ENCODE data around the gene LRFN3. TPM values are rescaled to one million over a fixed set of nuclear protein-coding genes. Genes with fewer than 3 reads are reported as not detected.
"Not testable (repeated sequence)": the region's sequence is repeated elsewhere in the genome, so short reads cannot be mapped to it uniquely, and the experiment has no call there.

Gene LRFN3
- total and polyA plus RNA-seq, 2 donors: 0.47 to 1.6 TPM

DNA sequence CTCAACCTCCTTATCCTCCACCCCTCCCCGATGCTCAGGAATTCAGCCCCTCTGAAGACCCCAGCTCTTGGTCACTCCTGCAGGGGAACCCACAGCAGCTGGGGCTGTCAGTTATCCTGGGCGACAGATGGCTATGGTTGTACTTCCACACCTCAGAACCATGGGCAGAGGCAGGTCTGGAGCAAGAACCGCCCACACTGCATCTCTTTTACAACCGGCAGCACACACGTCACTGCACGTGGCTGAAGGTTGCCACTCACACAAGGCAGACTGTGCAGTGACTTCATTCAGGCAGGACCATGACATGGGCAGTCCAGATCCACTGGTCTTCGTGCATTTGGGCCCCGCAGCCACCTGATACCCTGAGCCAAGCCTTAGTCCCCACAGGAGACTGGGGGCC lies 37.3 kb downstream of the LRFN3 start:
- Histone ChIP-seq H3K27ac (ENCODE audit: low read depth in 1 of 2, low read length in 1 of 2) (no peak overlapping the region), H3K27me3 (ENCODE audit: control insufficient read depth in 2 of 2, insufficient read depth in 1 of 2, low read length in 1 of 2) (peaks cover 0 to 3% of the 10 kb centered on the region in 2 donors), H3K4me3 (ENCODE audit: low read length in 2 of 2) (no peak overlapping the region), H3K9me3 (ENCODE audit: control insufficient read depth in 2 of 2, insufficient read depth in 1 of 2, low read length in 1 of 2) (no peaks in the 10 kb centered on the region), H3K36me3 (ENCODE audit: control insufficient read depth in 2 of 2, insufficient read depth in 2 of 2, low read length in 1 of 2) (no peaks in the 10 kb centered on the region), H3K4me1 (ENCODE audit: control insufficient read depth in 2 of 2, insufficient read depth in 2 of 2, low read length in 2 of 2) (peaks cover 0 to 3% of the 10 kb centered on the region in 2 donors)
- 45% methylated on average over 8 of the region's 8 CpGs for WGBS
- no peak for DNase-seq (ENCODE audit: low read depth in 6 of 9, low spot score in 9 of 9)

DNA sequence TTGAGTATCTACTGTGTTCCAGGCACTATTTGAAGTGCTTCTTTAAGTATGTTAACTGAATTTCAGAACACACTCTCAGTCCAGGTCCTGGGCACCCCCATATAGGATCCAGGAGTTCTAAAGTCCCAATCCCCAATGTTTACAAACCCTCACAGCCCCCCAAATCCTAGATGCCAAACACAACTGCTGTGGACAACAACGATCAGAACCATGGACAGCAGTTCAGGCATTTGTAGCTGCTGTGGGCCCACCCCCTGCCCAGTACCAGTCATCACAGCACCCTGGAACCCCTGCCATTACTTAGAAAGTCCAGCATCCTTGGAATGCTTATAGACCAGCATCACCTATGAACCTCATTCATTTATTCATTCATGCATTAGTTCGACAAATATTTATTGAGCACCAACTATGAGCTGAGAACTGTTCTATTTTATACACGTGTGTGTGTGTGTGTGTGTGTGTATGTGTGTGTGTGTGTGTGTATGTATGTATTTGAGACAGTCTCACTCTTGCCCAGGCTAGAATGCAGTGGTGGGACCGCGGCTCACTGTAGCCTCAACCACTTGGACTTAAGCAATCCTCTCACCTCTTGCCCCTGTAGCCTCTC lies 39.5 kb downstream of the LRFN3 start:
- H3K9me3 ChIP-seq (ENCODE audit: control insufficient read depth in 2 of 2, insufficient read depth in 1 of 2, low read length in 1 of 2): no peaks in the 10 kb centered on the region
- peak in 2 of 9 donors; percentile 43 to 50 for DNase-seq (ENCODE audit: low read depth in 6 of 9, low spot score in 9 of 9)
- H3K4me1 ChIP-seq (ENCODE audit: control insufficient read depth in 2 of 2, insufficient read depth in 2 of 2, low read length in 2 of 2): no peaks in the 10 kb centered on the region
- H3K4me3 ChIP-seq (ENCODE audit: low read length in 2 of 2): no peak overlapping the region
- H3K27ac ChIP-seq (ENCODE audit: low read depth in 1 of 2, low read length in 1 of 2): no peak overlapping the region
- H3K36me3 ChIP-seq (ENCODE audit: control insufficient read depth in 2 of 2, insufficient read depth in 2 of 2, low read length in 1 of 2): no peaks in the 10 kb centered on the region
- WGBS: 35% methylated on average over 5 of the region's 5 CpGs
- H3K27me3 ChIP-seq (ENCODE audit: control insufficient read depth in 2 of 2, insufficient read depth in 1 of 2, low read length in 1 of 2): peaks cover 0 to 7% of the 10 kb centered on the region in 2 donors

GRCh38 chr19:35977446-35978222 lies 41.5 kb downstream of the LRFN3 start:
- peaks cover 0 to 7% of the 10 kb centered on the region in 2 donors for H3K27me3 ChIP-seq (ENCODE audit: control insufficient read depth in 2 of 2, insufficient read depth in 1 of 2, low read length in 1 of 2)
- no peaks in the 10 kb centered on the region for H3K36me3 ChIP-seq (ENCODE audit: control insufficient read depth in 2 of 2, insufficient read depth in 2 of 2, low read length in 1 of 2)
- no peak overlapping the region for H3K27ac ChIP-seq (ENCODE audit: low read depth in 1 of 2, low read length in 1 of 2)
- no peak overlapping the region for H3K4me3 ChIP-seq (ENCODE audit: low read length in 2 of 2)
- WGBS: 56% methylated on average over 14 of the region's 14 CpGs
- no peaks in the 10 kb centered on the region for H3K4me1 ChIP-seq (ENCODE audit: control insufficient read depth in 2 of 2, insufficient read depth in 2 of 2, low read length in 2 of 2)
- H3K9me3 ChIP-seq (ENCODE audit: control insufficient read depth in 2 of 2, insufficient read depth in 1 of 2, low read length in 1 of 2): no peaks in the 10 kb centered on the region
- DNase-seq (ENCODE audit: low read depth in 6 of 9, low spot score in 9 of 9): peak in 1 of 9 donors; percentile 31

- Histone ChIP-seq H3K4me1 (ENCODE audit: control insufficient read depth in 2 of 2, insufficient read depth in 2 of 2, low read length in 2 of 2) (no peaks in the 10 kb centered on the region), H3K36me3 (ENCODE audit: control insufficient read depth in 2 of 2, insufficient read depth in 2 of 2, low read length in 1 of 2) (no peaks in the 10 kb centered on the region), H3K27ac (ENCODE audit: low read depth in 1 of 2, low read length in 1 of 2) (no peak overlapping the region), H3K4me3 (ENCODE audit: low read length in 2 of 2) (no peak overlapping the region), H3K9me3 (ENCODE audit: control insufficient read depth in 2 of 2, insufficient read depth in 1 of 2, low read length in 1 of 2) (no peaks in the 10 kb centered on the region), H3K27me3 (ENCODE audit: control insufficient read depth in 2 of 2, insufficient read depth in 1 of 2, low read length in 1 of 2) (peaks cover 0 to 7% of the 10 kb centered on the region in 2 donors)
- DNase-seq (ENCODE audit: low read depth in 6 of 9, low spot score in 9 of 9): no peak
- 52% methylated on average over 5 of the region's 5 CpGs for WGBS
Observed at GRCh38 chr19:35978271-35978670, 42.1 kb downstream of the LRFN3 start.

DNA sequence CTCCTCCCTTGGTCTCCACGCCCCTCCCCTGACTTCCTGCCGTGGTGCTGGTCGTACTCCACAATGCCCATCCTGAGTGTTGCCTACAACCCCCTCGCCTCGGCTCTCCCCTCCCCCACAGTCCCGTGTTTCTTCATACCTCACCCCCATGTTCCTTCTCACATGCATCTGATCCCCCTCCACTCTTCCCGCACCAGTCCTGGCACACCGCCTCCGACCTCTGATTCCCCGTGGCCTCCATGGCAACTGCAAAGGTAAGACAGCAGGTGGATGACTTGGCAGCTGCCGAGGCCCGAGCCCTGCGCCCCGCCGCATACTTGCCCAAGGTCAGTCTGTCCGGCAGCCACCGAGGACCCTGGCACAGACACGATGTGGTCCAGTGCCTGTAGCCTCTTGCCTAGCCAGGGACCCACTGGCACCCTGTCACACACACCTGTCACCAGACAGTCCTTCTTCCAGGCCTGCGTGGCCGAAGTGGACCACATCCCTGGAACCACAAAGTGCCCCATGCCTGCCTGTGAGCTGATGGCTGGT lies 42.7 kb downstream of the LRFN3 start:
- Histone ChIP-seq H3K4me3 (ENCODE audit: low read length in 2 of 2) (no peak overlapping the region), H3K9me3 (ENCODE audit: control insufficient read depth in 2 of 2, insufficient read depth in 1 of 2, low read length in 1 of 2) (no peaks in the 10 kb centered on the region), H3K36me3 (ENCODE audit: control insufficient read depth in 2 of 2, insufficient read depth in 2 of 2, low read length in 1 of 2) (no peaks in the 10 kb centered on the region), H3K27ac (ENCODE audit: low read depth in 1 of 2, low read length in 1 of 2) (no peak overlapping the region), H3K4me1 (ENCODE audit: control insufficient read depth in 2 of 2, insufficient read depth in 2 of 2, low read length in 2 of 2) (no peaks in the 10 kb centered on the region), H3K27me3 (ENCODE audit: control insufficient read depth in 2 of 2, insufficient read depth in 1 of 2, low read length in 1 of 2) (peaks cover 0 to 10% of the 10 kb centered on the region in 2 donors)
- DNase-seq (ENCODE audit: low read depth in 6 of 9, low spot score in 9 of 9): no peak
- WGBS: 69% methylated on average over 20 of the region's 20 CpGs

GRCh38 chr19:35980997-35981396 lies 44.8 kb downstream of the LRFN3 start:
- DNase-seq (ENCODE audit: low read depth in 6 of 9, low spot score in 9 of 9); H3K9me3 ChIP-seq (ENCODE audit: control insufficient read depth in 2 of 2, insufficient read depth in 1 of 2, low read length in 1 of 2); H3K36me3 ChIP-seq (ENCODE audit: control insufficient read depth in 2 of 2, insufficient read depth in 2 of 2, low read length in 1 of 2); H3K27ac ChIP-seq (ENCODE audit: low read depth in 1 of 2, low read length in 1 of 2); H3K4me3 ChIP-seq (ENCODE audit: low read length in 2 of 2); H3K4me1 ChIP-seq (ENCODE audit: control insufficient read depth in 2 of 2, insufficient read depth in 2 of 2, low read length in 2 of 2): not testable (repeated sequence)
- peaks cover 0 to 29% of the 10 kb centered on the region in 2 donors for H3K27me3 ChIP-seq (ENCODE audit: control insufficient read depth in 2 of 2, insufficient read depth in 1 of 2, low read length in 1 of 2)
- 90% methylated on average over 4 of the region's 4 CpGs for WGBS

DNA sequence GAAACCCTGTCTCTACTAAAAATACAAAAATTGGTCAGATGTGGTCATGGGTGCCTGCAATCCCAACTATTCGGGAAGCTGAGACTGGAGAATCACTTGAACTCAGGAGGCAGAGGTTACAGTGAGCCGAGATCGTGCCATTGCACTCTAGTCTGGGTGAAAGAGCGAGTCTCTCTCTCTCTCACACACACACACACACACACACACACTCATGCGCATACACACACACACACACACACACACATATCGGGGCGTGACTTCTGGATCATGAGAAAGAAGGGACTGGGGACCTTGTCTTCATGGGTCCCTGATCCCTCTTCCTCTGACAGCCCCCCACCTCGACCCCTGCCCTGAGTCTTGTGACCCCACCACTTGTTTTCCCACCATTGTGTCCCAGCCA lies 47.0 kb downstream of the LRFN3 start:
- Histone ChIP-seq H3K4me3 (ENCODE audit: low read length in 2 of 2) (no peak overlapping the region), H3K27me3 (ENCODE audit: control insufficient read depth in 2 of 2, insufficient read depth in 1 of 2, low read length in 1 of 2) (peaks cover 8 to 48% of the 10 kb centered on the region in 2 donors), H3K4me1 (ENCODE audit: control insufficient read depth in 2 of 2, insufficient read depth in 2 of 2, low read length in 2 of 2) (no peaks in the 10 kb centered on the region), H3K36me3 (ENCODE audit: control insufficient read depth in 2 of 2, insufficient read depth in 2 of 2, low read length in 1 of 2) (no peaks in the 10 kb centered on the region), H3K9me3 (ENCODE audit: control insufficient read depth in 2 of 2, insufficient read depth in 1 of 2, low read length in 1 of 2) (no peaks in the 10 kb centered on the region), H3K27ac (ENCODE audit: low read depth in 1 of 2, low read length in 1 of 2) (no peak overlapping the region)
- no peak for DNase-seq (ENCODE audit: low read depth in 6 of 9, low spot score in 9 of 9)
- 83% methylated on average over 8 of the region's 8 CpGs for WGBS

GRCh38 chr19:35986111-35986510 lies 49.9 kb downstream of the LRFN3 start:
- Histone ChIP-seq H3K4me1 (ENCODE audit: control insufficient read depth in 2 of 2, insufficient read depth in 2 of 2, low read length in 2 of 2) (no peaks in the 10 kb centered on the region), H3K27me3 (ENCODE audit: control insufficient read depth in 2 of 2, insufficient read depth in 1 of 2, low read length in 1 of 2) (peaks cover 10 to 60% of the 10 kb centered on the region in 2 donors), H3K4me3 (ENCODE audit: low read length in 2 of 2) (no peak overlapping the region), H3K36me3 (ENCODE audit: control insufficient read depth in 2 of 2, insufficient read depth in 2 of 2, low read length in 1 of 2) (no peaks in the 10 kb centered on the region), H3K9me3 (ENCODE audit: control insufficient read depth in 2 of 2, insufficient read depth in 1 of 2, low read length in 1 of 2) (no peaks in the 10 kb centered on the region), H3K27ac (ENCODE audit: low read depth in 1 of 2, low read length in 1 of 2) (no peak overlapping the region)
- DNase-seq (ENCODE audit: low read depth in 6 of 9, low spot score in 9 of 9): no peak
- WGBS: 95% methylated on average over 5 of the region's 5 CpGs

Measured in thymus (tissue), 11 donors.